Measurements from ENCODE around the gene PANX1.

GRCh38 chr11:94100253-94100652, 28.4 kb upstream of the PANX1 start:
- TF ChIP-seq GATA2 (IDR thresholded peaks at IDR 0.05; ENCODE audit: low read depth, low read length) (no peak), GATA3 (IDR thresholded peaks at IDR 0.05; ENCODE audit: low read depth, low read length) (no peak)
